SU-DHL-6 (cell line): ENCODE measurements around the gene PDE4D.

Experiments used
- H2AFZ ChIP-seq: fragments of 200-600 bp; sonication (generic); 2 replicates; pipeline ENCODE4 v1.6.1; 2014; ENCODE audit warnings: low read depth, mild to moderate bottlenecking, moderate library complexity, mixed read lengths, antibody characterized with exemption, low read length; ENCODE audit not compliant: severe bottlenecking
- H3F3A ChIP-seq: fragments of 200-600 bp; shearing (Covaris generic); 2 replicates; pipeline ENCODE4 v1.6.0; 2016; ENCODE audit warnings: antibody characterized with exemption, mild to moderate bottlenecking; ENCODE audit not compliant: insufficient read depth
- H3K27ac ChIP-seq: fragments of 200-600 bp; sonication (generic); 2 replicates; pipeline ENCODE4 v1.5.1; 2016; ENCODE audit warnings: low read depth, mild to moderate bottlenecking, low read length, moderate library complexity, mixed read lengths
- H3K27me3 ChIP-seq: fragments of 200-600 bp; sonication (generic), shearing (Covaris generic); 2 replicates; pipeline ENCODE4 v1.6.0; 2014; ENCODE audit warnings: mild to moderate bottlenecking, low read length
- H3K36me3 ChIP-seq: fragments of 200-600 bp; sonication (generic); 2 replicates; pipeline ENCODE4 v1.6.1; 2014; ENCODE audit warnings: mild to moderate bottlenecking, low read length, mixed read lengths
- H3K4me2 ChIP-seq: fragments of 300-600, 200-600 bp; shearing (Covaris generic), sonication (generic); 2 replicates; pipeline ENCODE4 v1.6.0; 2014; ENCODE audit warnings: low read length, low read depth, mild to moderate bottlenecking; ENCODE audit not compliant: poor library complexity, severe bottlenecking
- H3K4me3 ChIP-seq: fragments of 200-600 bp; sonication (generic); 2 replicates; pipeline ENCODE4 v1.5.1; 2014; ENCODE audit warnings: antibody characterized with exemption, low read length, mild to moderate bottlenecking, mixed read lengths; ENCODE audit not compliant: insufficient read depth, poor library complexity, severe bottlenecking
- H3K79me2 ChIP-seq: fragments of 200-600 bp; sonication (generic); 2 replicates; pipeline ENCODE4 v1.6.1; 2014; ENCODE audit warnings: mild to moderate bottlenecking, low read length, moderate library complexity; ENCODE audit not compliant: insufficient read depth
- H3K9ac ChIP-seq: fragments of 200-600 bp; sonication (generic); 2 replicates; pipeline ENCODE4 v1.7.0; 2014; ENCODE audit warnings: mild to moderate bottlenecking, low read length
- H3K9me2 ChIP-seq: fragments of 200-600 bp; sonication (generic); replicated peaks from 2 replicates; pipeline ENCODE4 v1.6.1; 2014; ENCODE audit warnings: low read length; ENCODE audit not compliant: insufficient read depth
- H3K9me3 ChIP-seq: fragments of 200-600 bp; sonication (generic); 2 replicates; pipeline ENCODE4 v1.6.1; 2014; ENCODE audit warnings: low read length, mixed read lengths; ENCODE audit not compliant: insufficient read depth
- H4K20me1 ChIP-seq: fragments of 200-600 bp; sonication (generic); 2 replicates; pipeline ENCODE4 v1.6.1; 2014; ENCODE audit warnings: low read depth, mild to moderate bottlenecking, antibody characterized with exemption, low read length, moderate library complexity, mixed read lengths
- CTCF ChIP-seq: fragments of 200-600 bp; sonication (generic); IDR thresholded peaks from one replicate; pipeline ENCODE4 v1.5.1; 2017; ENCODE audit warnings: antibody characterized with exemption, mild to moderate bottlenecking, low read length, moderate library complexity; ENCODE audit not compliant: insufficient read depth, poor library complexity, severe bottlenecking
- EZH2phosphoT487 ChIP-seq: fragments of 200-600 bp; sonication (generic), shearing (Covaris generic); conservative IDR thresholded peaks from 2 replicates; pipeline ENCODE4 v1.6.1; 2018; ENCODE audit warnings: mild to moderate bottlenecking, antibody characterized with exemption, low read length, moderate library complexity, mixed read lengths

Gene PDE4D

GRCh38 chr5:59276917-59277372, 616.6 kb downstream of the PDE4D start:
- Histone ChIP-seq H3K27ac (no peak overlapping the region), H3K4me2 (no peak overlapping the region), H4K20me1 (no peaks in the 10 kb centered on the region), H3K4me3 (no peak overlapping the region), H3K27me3 (no peaks in the 10 kb centered on the region), H3F3A (no peaks in the 10 kb centered on the region), H3K9me3 (no peaks in the 10 kb centered on the region), H3K36me3 (no peaks in the 10 kb centered on the region), H3K79me2 (no peaks in the 10 kb centered on the region), H3K9ac (no peak overlapping the region), H3K9me2 (no peaks in the 10 kb centered on the region), H2AFZ (no peak overlapping the region)
- TF ChIP-seq CTCF, result no peak
- no peak for TF ChIP-seq EZH2phosphoT487

- H3K4me3 ChIP-seq, result no peak overlapping the region
- H4K20me1 ChIP-seq, result no peaks in the 10 kb centered on the region
Observed at GRCh38 chr5:59276325-59276675, 617.2 kb downstream of the PDE4D start.

GRCh38 chr5:59275510-59276324, 617.8 kb downstream of the PDE4D start:
- H3K27ac ChIP-seq, result no peak overlapping the region
- H3K27me3 ChIP-seq, result no peaks in the 10 kb centered on the region
- no peaks in the 10 kb centered on the region for H4K20me1 ChIP-seq
- no peaks in the 10 kb centered on the region for H3K79me2 ChIP-seq
- H3K4me3 ChIP-seq, result no peak overlapping the region
- no peak for TF ChIP-seq CTCF
- TF ChIP-seq EZH2phosphoT487, result no peak
- H3K36me3 ChIP-seq, result no peaks in the 10 kb centered on the region
- H3K9me2 ChIP-seq, result no peaks in the 10 kb centered on the region
- H3K9ac ChIP-seq, result no peak overlapping the region
- H3K9me3 ChIP-seq, result no peaks in the 10 kb centered on the region
- no peak overlapping the region for H2AFZ ChIP-seq
- H3K4me2 ChIP-seq, result no peak overlapping the region
- H3F3A ChIP-seq, result no peaks in the 10 kb centered on the region

More at GRCh38 chr5:59276325-59276675, 617.2 kb downstream of the PDE4D start:
- H3K27me3 ChIP-seq, result no peaks in the 10 kb centered on the region
- no peak overlapping the region for H3K4me2 ChIP-seq
- no peak overlapping the region for H3K27ac ChIP-seq
- no peak overlapping the region for H2AFZ ChIP-seq
- H3K9me2 ChIP-seq, result no peaks in the 10 kb centered on the region
- TF ChIP-seq EZH2phosphoT487 (no peak), CTCF (no peak)
- no peaks in the 10 kb centered on the region for H3K79me2 ChIP-seq
- no peaks in the 10 kb centered on the region for H3K36me3 ChIP-seq
- no peak overlapping the region for H3K9ac ChIP-seq
- no peaks in the 10 kb centered on the region for H3K9me3 ChIP-seq
- no peaks in the 10 kb centered on the region for H3F3A ChIP-seq
